ENCODE results near the gene FAM53A.

FAM53A gene

GRCh38 chr4:1600811-1601532 is 83.1 kb downstream of the FAM53A start:
- no peaks in the 10 kb centered on the region for H3K36me3 ChIP-seq (ENCODE audit: low read depth)
- H3K9me3 ChIP-seq (ENCODE audit: severe bottlenecking), result no peaks in the 10 kb centered on the region
- no peak for ATAC-seq (ENCODE audit: low read depth)
- no peak overlapping the region for H3K27ac ChIP-seq (ENCODE audit: poor library complexity, severe bottlenecking)
- no peak overlapping the region for H3K4me3 ChIP-seq (ENCODE audit: severe bottlenecking)
- TF ChIP-seq CTCF (IDR thresholded peaks at IDR 0.05; ENCODE audit: poor library complexity, severe bottlenecking), result no peak
- peak; percentile 52 for DNase-seq (ENCODE audit: low spot score)
- no peaks in the 10 kb centered on the region for H3K4me1 ChIP-seq (ENCODE audit: insufficient read depth, poor library complexity, severe bottlenecking)
- no peaks in the 10 kb centered on the region for H3K27me3 ChIP-seq (ENCODE audit: insufficient read depth, poor library complexity, severe bottlenecking)

GRCh38 chr4:1600211-1600780 is 83.8 kb downstream of the FAM53A start:
- no peak for ATAC-seq (ENCODE audit: low read depth)
- no peak for TF ChIP-seq CTCF (IDR thresholded peaks at IDR 0.05; ENCODE audit: poor library complexity, severe bottlenecking)
- no peak overlapping the region for H3K4me3 ChIP-seq (ENCODE audit: severe bottlenecking)

GRCh38 chr4:1599491-1600210 is 84.5 kb downstream of the FAM53A start:
- Histone ChIP-seq H3K36me3 (ENCODE audit: low read depth) (no peaks in the 10 kb centered on the region), H3K4me3 (ENCODE audit: severe bottlenecking) (no peak overlapping the region)
- no peak for TF ChIP-seq CTCF (IDR thresholded peaks at IDR 0.05; ENCODE audit: poor library complexity, severe bottlenecking)

More at GRCh38 chr4:1600211-1600780, 83.8 kb downstream of the FAM53A start:
- DNase-seq (ENCODE audit: low spot score), result no peak
- Histone ChIP-seq H3K36me3 (ENCODE audit: low read depth) (no peaks in the 10 kb centered on the region), H3K9me3 (ENCODE audit: severe bottlenecking) (no peaks in the 10 kb centered on the region), H3K27me3 (ENCODE audit: insufficient read depth, poor library complexity, severe bottlenecking) (no peaks in the 10 kb centered on the region), H3K27ac (ENCODE audit: poor library complexity, severe bottlenecking) (no peak overlapping the region), H3K4me1 (ENCODE audit: insufficient read depth, poor library complexity, severe bottlenecking) (no peaks in the 10 kb centered on the region)

GRCh38 chr4:1599026-1599481 is 85.1 kb downstream of the FAM53A start:
- Histone ChIP-seq H3K27me3 (ENCODE audit: insufficient read depth, poor library complexity, severe bottlenecking) (no peaks in the 10 kb centered on the region), H3K4me3 (ENCODE audit: severe bottlenecking) (no peak overlapping the region), H3K36me3 (ENCODE audit: low read depth) (no peaks in the 10 kb centered on the region), H3K4me1 (ENCODE audit: insufficient read depth, poor library complexity, severe bottlenecking) (no peaks in the 10 kb centered on the region), H3K9me3 (ENCODE audit: severe bottlenecking) (no peaks in the 10 kb centered on the region), H3K27ac (ENCODE audit: poor library complexity, severe bottlenecking) (no peak overlapping the region)
- no peak for DNase-seq (ENCODE audit: low spot score)
- TF ChIP-seq CTCF (IDR thresholded peaks at IDR 0.05; ENCODE audit: poor library complexity, severe bottlenecking), result no peak
- ATAC-seq (ENCODE audit: low read depth), result no peak

More at GRCh38 chr4:1599491-1600210, 84.5 kb downstream of the FAM53A start:
- no peak overlapping the region for H3K27ac ChIP-seq (ENCODE audit: poor library complexity, severe bottlenecking)
- no peaks in the 10 kb centered on the region for H3K27me3 ChIP-seq (ENCODE audit: insufficient read depth, poor library complexity, severe bottlenecking)
- ATAC-seq (ENCODE audit: low read depth), result no peak
- DNase-seq (ENCODE audit: low spot score), result peak; percentile 59
- H3K4me1 ChIP-seq (ENCODE audit: insufficient read depth, poor library complexity, severe bottlenecking), result no peaks in the 10 kb centered on the region
- no peaks in the 10 kb centered on the region for H3K9me3 ChIP-seq (ENCODE audit: severe bottlenecking)

All from RWPE2 (cell line).